ENCODE results near the gene RUSF1. TPM values are rescaled to one million over a fixed set of nuclear protein-coding genes. Genes with fewer than 3 reads are reported as not detected.

Gene RUSF1
- total and polyA plus RNA-seq, 8 donors, result 21.4 to 171 (median 47.0) TPM

DNA sequence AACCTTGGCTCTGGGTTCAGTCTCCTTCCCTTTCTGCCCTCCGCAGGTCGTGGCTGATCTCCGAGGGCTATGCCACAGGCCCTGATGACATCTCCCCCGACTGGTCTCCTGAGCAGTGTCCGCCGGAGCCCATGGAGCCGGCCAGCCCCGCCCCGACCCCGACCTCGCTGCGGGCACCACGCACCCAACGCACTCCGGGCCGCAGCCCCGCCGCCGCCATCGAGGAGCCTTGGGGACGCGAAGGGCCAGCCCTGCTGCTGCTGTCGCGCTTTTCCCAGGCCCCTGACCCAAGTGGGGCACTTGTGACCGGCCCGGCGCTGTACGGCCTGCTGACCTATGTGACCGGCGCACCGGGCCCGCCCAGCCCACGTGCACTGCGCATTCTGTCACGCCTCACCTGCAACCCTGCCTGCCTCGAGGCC is 43.8 kb downstream of the RUSF1 start:
- Histone ChIP-seq H3K27ac (no peak overlapping the region), H3K27me3 (no peaks in the 10 kb centered on the region), H3K9me3 (no peaks in the 10 kb centered on the region), H3K4me1 (peaks cover 8 to 19% (median 11%) of the 10 kb centered on the region in 4 donors), H3K36me3 (peaks cover 45 to 61% (median 58%) of the 10 kb centered on the region in 4 donors), H3K4me3 (no peak overlapping the region)
- WGBS, 5 donors, result 94 to 97% (median 96%) methylated on average over 32 to 36 of the region's 36 CpGs
- no peak for DNase-seq
- intact Hi-C loops (cut with DNase I; ENCODE audit: low total_unique reads), result no loop called here
- TF ChIP-seq, protein P1, sequence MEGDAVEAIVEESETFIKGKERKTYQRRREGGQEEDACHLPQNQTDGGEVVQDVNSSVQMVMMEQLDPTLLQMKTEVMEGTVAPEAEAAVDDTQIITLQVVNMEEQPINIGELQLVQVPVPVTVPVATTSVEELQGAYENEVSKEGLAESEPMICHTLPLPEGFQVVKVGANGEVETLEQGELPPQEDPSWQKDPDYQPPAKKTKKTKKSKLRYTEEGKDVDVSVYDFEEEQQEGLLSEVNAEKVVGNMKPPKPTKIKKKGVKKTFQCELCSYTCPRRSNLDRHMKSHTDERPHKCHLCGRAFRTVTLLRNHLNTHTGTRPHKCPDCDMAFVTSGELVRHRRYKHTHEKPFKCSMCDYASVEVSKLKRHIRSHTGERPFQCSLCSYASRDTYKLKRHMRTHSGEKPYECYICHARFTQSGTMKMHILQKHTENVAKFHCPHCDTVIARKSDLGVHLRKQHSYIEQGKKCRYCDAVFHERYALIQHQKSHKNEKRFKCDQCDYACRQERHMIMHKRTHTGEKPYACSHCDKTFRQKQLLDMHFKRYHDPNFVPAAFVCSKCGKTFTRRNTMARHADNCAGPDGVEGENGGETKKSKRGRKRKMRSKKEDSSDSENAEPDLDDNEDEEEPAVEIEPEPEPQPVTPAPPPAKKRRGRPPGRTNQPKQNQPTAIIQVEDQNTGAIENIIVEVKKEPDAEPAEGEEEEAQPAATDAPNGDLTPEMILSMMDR (IDR thresholded peaks at IDR 0.05), result no peak
- no peak for TF ChIP-seq POLR2A (IDR thresholded peaks at IDR 0.05)
- no peak for TF ChIP-seq POLR2AphosphoS5 (IDR thresholded peaks at IDR 0.05)
- TF ChIP-seq EP300 (IDR thresholded peaks at IDR 0.05), result no peak

DNA sequence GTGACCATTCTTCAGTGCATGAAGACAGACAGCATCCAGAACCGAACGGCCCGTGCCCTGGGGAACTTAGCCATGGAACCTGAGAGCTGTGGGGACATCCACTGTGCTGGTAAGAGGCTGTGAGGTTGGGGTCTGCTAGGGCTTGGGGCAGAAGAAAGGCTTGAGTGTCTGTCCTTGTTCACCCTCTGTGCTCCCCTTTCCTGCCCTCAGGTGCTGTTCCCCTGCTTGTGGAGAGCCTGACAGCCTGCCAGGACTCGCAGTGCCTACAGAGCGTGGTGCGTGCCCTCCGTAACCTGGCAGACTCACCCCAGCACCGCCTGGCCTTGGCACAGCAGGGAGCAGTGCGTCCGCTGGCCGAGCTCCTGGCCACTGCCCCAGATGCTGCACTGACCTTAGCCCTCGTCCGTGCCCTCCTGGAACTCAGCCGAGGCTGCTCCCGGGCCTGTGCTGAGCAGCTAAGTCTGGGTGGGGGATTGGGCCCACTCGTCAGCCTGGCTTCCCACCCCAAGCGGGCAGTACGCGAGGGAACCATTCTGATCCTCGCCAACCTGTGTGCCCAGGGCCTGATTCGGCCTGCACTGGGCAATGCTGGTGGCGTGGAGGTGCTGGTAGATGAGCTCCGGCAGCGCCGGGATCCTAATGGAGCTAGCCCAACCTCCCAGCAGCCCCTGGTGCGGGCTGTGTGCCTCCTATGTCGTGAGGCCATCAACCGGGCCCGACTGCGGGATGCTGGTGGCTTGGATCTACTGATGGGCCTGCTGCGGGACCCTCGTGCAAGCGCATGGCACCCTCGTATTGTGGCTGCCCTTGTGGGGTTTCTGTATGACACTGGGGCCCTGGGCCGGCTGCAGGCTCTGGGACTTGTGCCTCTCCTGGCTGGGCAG is 46.0 kb downstream of the RUSF1 start:
- Histone ChIP-seq H3K4me3 (no peak overlapping the region), H3K9me3 (no peaks in the 10 kb centered on the region), H3K4me1 (peaks cover 19 to 32% (median 24%) of the 10 kb centered on the region in 4 donors), H3K36me3 (peaks cover 45 to 58% (median 55%) of the 10 kb centered on the region in 4 donors), H3K27me3 (no peaks in the 10 kb centered on the region), H3K27ac (no peak overlapping the region)
- intact Hi-C loops (cut with DNase I; ENCODE audit: low total_unique reads), result no loop called here
- WGBS, 5 donors, result 88 to 95% (median 92%) methylated on average over 23 to 35 of the region's 35 CpGs
- TF ChIP-seq POLR2AphosphoS5 (IDR thresholded peaks at IDR 0.05) (no peak), EP300 (IDR thresholded peaks at IDR 0.05) (no peak), POLR2A (IDR thresholded peaks at IDR 0.05) (no peak)
- TF ChIP-seq, protein P1 (IDR thresholded peaks at IDR 0.05), result no peak
- no peak for DNase-seq

DNA sequence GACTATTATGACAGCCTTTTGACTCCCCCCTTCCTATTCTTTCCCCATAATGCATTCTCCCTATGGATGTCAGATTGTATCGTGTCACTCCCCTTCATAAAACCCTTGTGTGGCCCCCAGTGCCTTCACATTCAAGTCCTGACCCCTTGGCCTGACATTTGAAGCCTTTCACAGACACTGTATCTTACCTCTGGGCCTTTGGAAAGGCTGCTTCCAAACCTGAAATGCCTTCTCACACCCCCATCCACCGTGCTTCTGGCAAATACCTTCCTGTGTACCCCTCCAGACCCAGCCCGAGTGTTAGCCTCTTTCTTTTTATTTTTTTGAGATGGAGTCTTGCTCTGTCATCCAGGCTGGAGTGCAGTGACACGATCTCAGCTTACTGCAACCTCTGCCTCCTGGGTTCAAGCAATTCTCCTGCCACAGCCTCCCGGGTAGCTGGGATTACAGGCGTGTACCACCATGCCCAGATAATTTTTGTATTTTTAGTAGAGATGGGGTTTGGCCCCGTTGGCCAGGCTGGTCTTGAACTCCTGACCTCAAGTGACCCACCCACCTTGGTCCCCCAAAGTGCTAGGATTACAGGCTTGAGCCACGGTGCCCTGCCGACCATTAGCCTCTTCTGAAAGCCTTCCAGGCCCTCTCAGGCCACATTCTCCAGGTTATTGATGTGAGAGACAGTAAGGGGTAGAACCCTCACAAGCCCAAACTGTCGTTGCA is 46.8 kb downstream of the RUSF1 start:
- no peaks in the 10 kb centered on the region for H3K9me3 ChIP-seq
- no peak for TF ChIP-seq POLR2A (IDR thresholded peaks at IDR 0.05)
- TF ChIP-seq, protein P1 (IDR thresholded peaks at IDR 0.05), result no peak
- intact Hi-C loops (cut with DNase I; ENCODE audit: low total_unique reads), result no loop called here
- DNase-seq, result no peak
- 88 to 92% (median 89%) methylated on average over 10 of the region's 10 CpGs for WGBS, 5 donors
- H3K27ac ChIP-seq, result peak overlapping the region in 1 of 5 donors; percentile 100
- peaks cover 26 to 40% (median 32%) of the 10 kb centered on the region in 4 donors for H3K4me1 ChIP-seq
- H3K4me3 ChIP-seq, result no peak overlapping the region
- H3K27me3 ChIP-seq, result no peaks in the 10 kb centered on the region
- H3K36me3 ChIP-seq, result peaks cover 37 to 50% (median 47%) of the 10 kb centered on the region in 4 donors

DNA sequence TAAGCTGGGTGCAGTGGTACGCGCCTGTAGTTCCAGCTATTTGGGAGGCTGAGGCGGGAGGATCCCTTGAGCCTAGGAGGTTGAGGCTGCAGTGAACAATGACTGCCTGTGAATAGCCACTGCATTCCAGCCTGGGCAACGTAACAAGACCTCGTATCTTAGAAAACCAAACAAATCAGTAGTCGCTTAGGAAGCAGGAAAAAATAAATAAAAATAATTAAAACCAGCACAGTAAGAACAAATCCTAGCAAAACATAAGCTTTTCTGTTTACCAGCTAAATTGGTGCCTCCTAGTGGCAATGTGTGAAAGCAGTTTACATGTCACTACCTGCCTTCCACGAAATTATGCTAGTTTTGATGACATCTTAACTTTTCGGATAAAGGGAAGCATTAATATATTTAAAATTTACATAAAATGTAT is 47.6 kb downstream of the RUSF1 start:
- peaks cover 30 to 43% (median 40%) of the 10 kb centered on the region in 4 donors for H3K36me3 ChIP-seq
- peaks cover 32 to 48% (median 39%) of the 10 kb centered on the region in 4 donors for H3K4me1 ChIP-seq
- H3K9me3 ChIP-seq, result no peaks in the 10 kb centered on the region
- DNase-seq, result peak in 1 of 2 donors; percentile 73
- H3K27me3 ChIP-seq, result no peaks in the 10 kb centered on the region
- peak overlapping the region in 4 of 5 donors; percentile 99 to 100 (median 100) for H3K27ac ChIP-seq
- no peak for TF ChIP-seq POLR2AphosphoS5 (IDR thresholded peaks at IDR 0.05)
- TF ChIP-seq EP300 (IDR thresholded peaks at IDR 0.05), result no peak
- TF ChIP-seq, protein P1 (IDR thresholded peaks at IDR 0.05), result peak in 5 of 7 experiments; percentile 6 to 58 (median 43)
- no peak for TF ChIP-seq POLR2A (IDR thresholded peaks at IDR 0.05)
- WGBS, 5 donors, result 44 to 49% (median 46%) methylated on average over 8 of the region's 8 CpGs
- H3K4me3 ChIP-seq, result peak overlapping the region; percentile 68 to 89 (median 84)
- intact Hi-C loops (cut with DNase I; ENCODE audit: low total_unique reads), result no loop called here
